Stomach (tissue), 9 donors: ENCODE measurements around the gene PTX4. TPM values are rescaled to one million over a fixed set of nuclear protein-coding genes. Genes with fewer than 3 reads are reported as not detected.
"Not testable (repeated sequence)": the region's sequence is repeated elsewhere in the genome, so short reads cannot be mapped to it uniquely, and the experiment has no call there.

Experiments
- DNase-seq, 2 donors: peaks; one replicate each; pipeline versions ENCODE4 v3.0.0 to v3.0.0-alpha.2; 2013 to 2019
- H3K27ac ChIP-seq, 5 donors: fragments of 200-600 bp in 4 of 5; sonication (generic) in 4 of 5; one replicate each; pipeline ENCODE4 v1.5.1; 2013 to 2019; ENCODE audit warnings: mild to moderate bottlenecking in 1 of 5, moderate library complexity in 1 of 5
- H3K27me3 ChIP-seq, 3 donors: fragments of 200-600 bp; sonication (generic); one replicate each; pipeline ENCODE4 v1.5.1; 2017 to 2019; ENCODE audit warnings: mixed run types in 1 of 3
- H3K36me3 ChIP-seq, 4 donors: fragments of 200-600 bp; sonication (generic); 1 replicate in 3 of 4; 2 replicates in 1 of 4; pipeline ENCODE4 v1.5.1; 2016 to 2019
- H3K4me1 ChIP-seq, 4 donors: fragments of 200-600 bp; sonication (generic); one replicate each; pipeline ENCODE4 v1.5.1; 2016 to 2019
- H3K4me3 ChIP-seq, 4 donors: fragments of 200-600 bp; sonication (generic) in 3 of 4; one replicate each; pipeline ENCODE4 v1.5.1; 2016 to 2019; ENCODE audit warnings: mild to moderate bottlenecking in 1 of 4
- H3K9me3 ChIP-seq, 4 donors: fragments of 200-600 bp; sonication (generic); one replicate each; pipeline ENCODE4 v1.5.1; 2016 to 2019
- CTCF ChIP-seq, 7 experiments: fragments of 450-650 bp in 4 of 7; fragments of 200-600 bp in 3 of 7; sonication (generic) in 3 of 7; IDR thresholded peaks; one replicate each; pipeline ENCODE4 v1.5.1; 2016 to 2019; ENCODE audit warnings: antibody characterized with exemption in 7 of 7, control low read depth in 2 of 7, mild to moderate bottlenecking in 1 of 7
- EP300 ChIP-seq: sonication (generic); formaldehyde crosslinking; IDR thresholded peaks from one replicate; pipeline ENCODE4 v1.6.1; 2017; ENCODE audit warnings: antibody characterized with exemption
- POLR2A ChIP-seq, 4 donors: fragments of 450-650 bp; IDR thresholded peaks; one replicate each; pipeline ENCODE4 v1.6.1; 2016; ENCODE audit warnings: antibody characterized with exemption in 4 of 4, control low read depth in 2 of 4, mild to moderate bottlenecking in 1 of 4, moderate library complexity in 1 of 4
- POLR2AphosphoS5 ChIP-seq, 3 donors: sonication (generic); formaldehyde crosslinking; IDR thresholded peaks; one replicate each; pipeline ENCODE4 v1.6.1; 2016; ENCODE audit warnings: antibody characterized with exemption in 3 of 3
- WGBS, 5 donors: extraction: QIAGEN DNeasy Blood & Tissue Kit in 3 of 5; methylation state at CpG; one replicate each; pipeline versions ENCODE4 v1.1.5 to v1.1.7; 2013 to 2018; 5-methylcytosine and 5-hydroxymethylcytosine counted together
- intact Hi-C: fragments of 100-400 bp; cut with DNase I; formaldehyde crosslinking; loops from one replicate; pipeline ENCODE4 v1.15.1; 2023; ENCODE audit warnings: low total_unique reads
- polyA plus RNA-seq, 3 donors: library from polyadenylated mRNA; stranded (reverse); fragments of 200-250 nt; gene quantifications; one replicate each; pipeline ENCODE4 v1.2.3, GENCODE V29; 2013
- total RNA-seq, 5 donors: library from RNA; depleted of rRNA; stranded (reverse); fragments of >200 nt; gene quantifications; one replicate each; pipeline versions ENCODE4 v1.1.0 to v1.2.3, GENCODE V29; 2014 to 2016
- donor health status: healthy with polysubstance abuse.
- donor health status: Bipolar disorder and iron deficiency.
- donor health status: healthy.

PTX4 gene
- total and polyA plus RNA-seq, 8 donors, result not detected

- Histone ChIP-seq H3K4me3 (no peak overlapping the region), H3K4me1 (no peaks in the 10 kb centered on the region), H3K36me3 (no peaks in the 10 kb centered on the region), H3K9me3 (no peaks in the 10 kb centered on the region), H3K27me3 (no peaks in the 10 kb centered on the region), H3K27ac (no peak overlapping the region)
- WGBS, 5 donors, result 76 to 85% (median 80%) methylated on average over 23 to 33 of the region's 33 CpGs
- no peak for DNase-seq
- TF ChIP-seq EP300 (no peak), CTCF (IDR thresholded peaks at IDR 0.05) (no peak), POLR2AphosphoS5 (IDR thresholded peaks at IDR 0.05) (no peak), POLR2A (IDR thresholded peaks at IDR 0.05) (no peak)
- intact Hi-C loops, result no loop called here
Observed at GRCh38 chr16:1486551-1487390, 2.0 kb downstream of the PTX4 start.

GRCh38 chr16:1485847-1486496 lies 2.8 kb downstream of the PTX4 start:
- intact Hi-C loops, result no loop called here
- Histone ChIP-seq H3K27ac (no peak overlapping the region), H3K27me3 (no peaks in the 10 kb centered on the region), H3K9me3 (no peaks in the 10 kb centered on the region), H3K4me1 (no peaks in the 10 kb centered on the region), H3K4me3 (no peak overlapping the region), H3K36me3 (no peaks in the 10 kb centered on the region)
- DNase-seq, result no peak
- TF ChIP-seq POLR2A (IDR thresholded peaks at IDR 0.05) (no peak), CTCF (IDR thresholded peaks at IDR 0.05) (no peak), POLR2AphosphoS5 (IDR thresholded peaks at IDR 0.05) (no peak), EP300 (no peak)
- WGBS, 5 donors, result 89 to 95% (median 91%) methylated on average over 26 to 40 of the region's 40 CpGs

GRCh38 chr16:1481906-1482835 lies 6.6 kb downstream of the PTX4 start:
- DNase-seq, result no peak
- intact Hi-C loops, result no loop called here
- Histone ChIP-seq H3K36me3 (no peaks in the 10 kb centered on the region), H3K9me3 (no peaks in the 10 kb centered on the region), H3K4me1 (no peaks in the 10 kb centered on the region), H3K4me3 (no peak overlapping the region), H3K27ac (no peak overlapping the region), H3K27me3 (no peaks in the 10 kb centered on the region)
- WGBS, 5 donors, result 74 to 85% (median 81%) methylated on average over 24 to 28 of the region's 28 CpGs
- TF ChIP-seq CTCF (IDR thresholded peaks at IDR 0.05) (no peak), POLR2AphosphoS5 (IDR thresholded peaks at IDR 0.05) (no peak), POLR2A (IDR thresholded peaks at IDR 0.05) (no peak), EP300 (no peak)

- H3K4me1 ChIP-seq, result peaks cover 10 to 18% (median 13%) of the 10 kb centered on the region in 4 donors
- H3K36me3 ChIP-seq, H3K9me3 ChIP-seq, H3K4me3 ChIP-seq, H3K27me3 ChIP-seq, H3K27ac ChIP-seq, intact Hi-C loops, DNase-seq: not testable (repeated sequence)
- WGBS, 5 donors, result 91 to 95% (median 95%) methylated on average over 9 of the region's 9 CpGs
Observed at GRCh38 chr16:1478937-1479336, 9.8 kb downstream of the PTX4 start.
